GM21723 (cell line): ENCODE results near the gene CDK5RAP1.

Source experiments
- ATAC-seq: cut with Tn5 transposase; IDR thresholded peaks from one replicate; pipeline ENCODE4 v1.9.1; 2021; ENCODE audit warnings: mild to moderate bottlenecking, moderate library complexity; ENCODE audit not compliant: unreplicated experiment

CDK5RAP1 gene

GRCh38 chr20:33387177-33387576, 14.1 kb downstream of the CDK5RAP1 start:
- ATAC-seq, result no peak

- ATAC-seq, result no peak
Observed at GRCh38 chr20:33386673-33387072, 14.6 kb downstream of the CDK5RAP1 start.

GRCh38 chr20:33377366-33377765, 24.0 kb downstream of the CDK5RAP1 start:
- no peak for ATAC-seq

- ATAC-seq, result no peak
Observed at GRCh38 chr20:33373735-33374605, 27.3 kb downstream of the CDK5RAP1 start.

- ATAC-seq, result no peak
Observed at GRCh38 chr20:33372993-33373441, 28.3 kb downstream of the CDK5RAP1 start.

- ATAC-seq, result no peak
Observed at GRCh38 chr20:33370291-33370690, 31.0 kb downstream of the CDK5RAP1 start.

GRCh38 chr20:33362898-33363297, 38.4 kb downstream of the CDK5RAP1 start:
- ATAC-seq, result no peak

- no peak for ATAC-seq
Observed at GRCh38 chr20:33359399-33360261, 41.7 kb downstream of the CDK5RAP1 start.

- no peak for ATAC-seq
Observed at GRCh38 chr20:33353013-33353402, 48.3 kb downstream of the CDK5RAP1 start.

GRCh38 chr20:33352258-33353012, 48.9 kb downstream of the CDK5RAP1 start:
- ATAC-seq, result no peak

- no peak for ATAC-seq
Observed at GRCh38 chr20:33351696-33352095, 49.6 kb downstream of the CDK5RAP1 start.

GRCh38 chr20:33349493-33349892, 51.8 kb downstream of the CDK5RAP1 start:
- ATAC-seq, result no peak

- no peak for ATAC-seq
Observed at GRCh38 chr20:33348136-33348937, 53.0 kb downstream of the CDK5RAP1 start.

GRCh38 chr20:33345342-33345741, 56.0 kb downstream of the CDK5RAP1 start:
- ATAC-seq, result no peak

- no peak for ATAC-seq
Observed at GRCh38 chr20:33343521-33343920, 57.8 kb downstream of the CDK5RAP1 start.

GRCh38 chr20:33339515-33340058, 61.7 kb downstream of the CDK5RAP1 start:
- ATAC-seq, result no peak

GRCh38 chr20:33338467-33339258, 62.7 kb downstream of the CDK5RAP1 start:
- no peak for ATAC-seq

GRCh38 chr20:33337531-33338165, 63.7 kb downstream of the CDK5RAP1 start:
- ATAC-seq, result peak; percentile 63

- ATAC-seq, result no peak
Observed at GRCh38 chr20:33337119-33337518, 64.2 kb downstream of the CDK5RAP1 start.
